MM.1S (cell line): Measurements from ENCODE around the gene DUSP1.

Experiments used
- DNase-seq: peaks from one replicate; pipeline ENCODE4 v3.0.0-alpha.2; 2015
- H2AFZ ChIP-seq: fragments of 300-600 bp; sonication (generic); 2 replicates; pipeline ENCODE4 v1.6.0; 2016; ENCODE audit warnings: antibody characterized with exemption, low read length
- H3F3A ChIP-seq: fragments of 300-600 bp; sonication (generic); 2 replicates; pipeline ENCODE4 v1.6.1; 2016; ENCODE audit warnings: mild to moderate bottlenecking, antibody characterized with exemption, low read length, moderate library complexity, mixed read lengths; ENCODE audit not compliant: insufficient read depth
- H3K27ac ChIP-seq: fragments of 300-600 bp; sonication (generic); 2 replicates; pipeline ENCODE4 v1.5.1; 2016; ENCODE audit warnings: mild to moderate bottlenecking, low read length
- H3K27me3 ChIP-seq: fragments of 300-600 bp; sonication (generic); replicated peaks from 2 replicates; pipeline ENCODE4 v1.6.0; 2016; ENCODE audit warnings: low read length; ENCODE audit not compliant: insufficient read depth
- H3K36me3 ChIP-seq: fragments of 300-600 bp; sonication (generic); replicated peaks from 2 replicates; pipeline ENCODE4 v1.6.1; 2016; ENCODE audit warnings: mild to moderate bottlenecking, low read length, mixed read lengths; ENCODE audit not compliant: insufficient read depth
- H3K4me1 ChIP-seq: fragments of 300-600 bp; sonication (generic); 2 replicates; pipeline ENCODE4 v1.6.1; 2016; ENCODE audit warnings: low read length, mixed read lengths
- H3K4me2 ChIP-seq: fragments of 300-600 bp; sonication (generic); 2 replicates; pipeline ENCODE4 v1.6.0; 2016; ENCODE audit warnings: low read depth, low read length
- H3K4me3 ChIP-seq: fragments of 300-600 bp; sonication (generic); 2 replicates; pipeline ENCODE4 v1.5.1; 2016; ENCODE audit warnings: low read length, mixed read lengths
- H3K79me2 ChIP-seq: fragments of 300-600 bp; sonication (generic); 2 replicates; pipeline ENCODE4 v1.6.1; 2016; ENCODE audit warnings: mixed run types, low read length, mixed read lengths
- H3K9ac ChIP-seq: fragments of 300-600 bp; sonication (generic); 2 replicates; pipeline ENCODE4 v1.6.1; 2016; ENCODE audit warnings: low read length, mixed read lengths
- H3K9me2 ChIP-seq: fragments of 300-600 bp; sonication (generic); replicated peaks from 2 replicates; pipeline ENCODE4 v1.6.1; 2016; ENCODE audit warnings: mild to moderate bottlenecking, low read length, mixed read lengths; ENCODE audit not compliant: insufficient read depth
- H3K9me3 ChIP-seq: fragments of 300-600 bp; sonication (generic); replicated peaks from 2 replicates; pipeline ENCODE4 v1.6.1; 2016; ENCODE audit warnings: mild to moderate bottlenecking, low read length, mixed read lengths; ENCODE audit not compliant: insufficient read depth
- H4K20me1 ChIP-seq: fragments of 300-600 bp; sonication (generic); 2 replicates; pipeline ENCODE4 v1.6.1; 2016; ENCODE audit warnings: mild to moderate bottlenecking, low read length, moderate library complexity, mixed read lengths; ENCODE audit not compliant: insufficient read depth
- EZH2 ChIP-seq: fragments of 300-600 bp; sonication (generic); optimal IDR thresholded peaks from 2 replicates; pipeline ENCODE3; 2017; ENCODE audit warnings: low read depth, mild to moderate bottlenecking, antibody characterized with exemption, low read length, mixed read lengths
- EZH2phosphoT487 ChIP-seq: fragments of 300-600 bp; sonication (generic); IDR thresholded peaks from 2 replicates; pipeline ENCODE4 v1.6.1; 2018; ENCODE audit warnings: antibody characterized with exemption, low read length
- TF ChIP-seq, protein P1 (sequence below): fragments of 300-600 bp; sonication (generic); IDR thresholded peaks from 2 replicates; pipeline ENCODE4 v1.5.1; 2016; ENCODE audit warnings: antibody characterized with exemption, low read length, mixed read lengths

The DUSP1 gene

DNA sequence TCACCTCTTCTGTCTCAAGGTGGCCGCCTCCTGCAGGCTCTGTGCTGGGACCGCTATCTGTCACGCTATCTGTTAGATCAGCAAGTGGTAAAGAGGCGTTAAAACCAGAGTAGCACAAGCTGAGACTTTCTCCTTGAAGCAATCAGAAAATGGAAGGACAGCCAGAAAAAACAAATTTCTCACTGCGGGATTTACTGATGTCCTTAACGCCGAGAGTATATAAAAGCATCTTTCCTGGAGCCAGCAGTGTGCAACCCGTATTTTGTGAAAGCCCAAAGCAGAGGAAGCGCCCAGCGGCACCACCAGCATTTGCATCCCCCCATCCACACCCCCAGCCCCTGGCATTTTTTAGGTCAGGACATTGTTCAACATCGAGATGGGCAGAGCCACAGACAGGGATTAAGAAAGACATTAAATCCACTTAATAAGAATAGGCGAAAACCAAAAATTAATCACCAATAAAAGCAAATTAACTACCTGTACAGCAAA, 48.6 kb downstream of the DUSP1 start:
- H3F3A ChIP-seq = no peaks in the 10 kb centered on the region
- H3K9me3 ChIP-seq = no peaks in the 10 kb centered on the region
- no peak for TF ChIP-seq EZH2phosphoT487
- TF ChIP-seq EZH2 = no peak
- TF ChIP-seq, protein P1, sequence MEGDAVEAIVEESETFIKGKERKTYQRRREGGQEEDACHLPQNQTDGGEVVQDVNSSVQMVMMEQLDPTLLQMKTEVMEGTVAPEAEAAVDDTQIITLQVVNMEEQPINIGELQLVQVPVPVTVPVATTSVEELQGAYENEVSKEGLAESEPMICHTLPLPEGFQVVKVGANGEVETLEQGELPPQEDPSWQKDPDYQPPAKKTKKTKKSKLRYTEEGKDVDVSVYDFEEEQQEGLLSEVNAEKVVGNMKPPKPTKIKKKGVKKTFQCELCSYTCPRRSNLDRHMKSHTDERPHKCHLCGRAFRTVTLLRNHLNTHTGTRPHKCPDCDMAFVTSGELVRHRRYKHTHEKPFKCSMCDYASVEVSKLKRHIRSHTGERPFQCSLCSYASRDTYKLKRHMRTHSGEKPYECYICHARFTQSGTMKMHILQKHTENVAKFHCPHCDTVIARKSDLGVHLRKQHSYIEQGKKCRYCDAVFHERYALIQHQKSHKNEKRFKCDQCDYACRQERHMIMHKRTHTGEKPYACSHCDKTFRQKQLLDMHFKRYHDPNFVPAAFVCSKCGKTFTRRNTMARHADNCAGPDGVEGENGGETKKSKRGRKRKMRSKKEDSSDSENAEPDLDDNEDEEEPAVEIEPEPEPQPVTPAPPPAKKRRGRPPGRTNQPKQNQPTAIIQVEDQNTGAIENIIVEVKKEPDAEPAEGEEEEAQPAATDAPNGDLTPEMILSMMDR = no peak
- H3K4me2 ChIP-seq = no peak overlapping the region
- H3K36me3 ChIP-seq = no peaks in the 10 kb centered on the region
- no peaks in the 10 kb centered on the region for H3K27me3 ChIP-seq
- no peaks in the 10 kb centered on the region for H3K4me1 ChIP-seq
- H3K79me2 ChIP-seq = no peaks in the 10 kb centered on the region
- no peak overlapping the region for H2AFZ ChIP-seq
- H3K4me3 ChIP-seq = no peak overlapping the region
- H3K9ac ChIP-seq = no peak overlapping the region
- DNase-seq = no peak
- no peaks in the 10 kb centered on the region for H4K20me1 ChIP-seq
- H3K9me2 ChIP-seq = no peaks in the 10 kb centered on the region
- H3K27ac ChIP-seq = no peak overlapping the region

DNA sequence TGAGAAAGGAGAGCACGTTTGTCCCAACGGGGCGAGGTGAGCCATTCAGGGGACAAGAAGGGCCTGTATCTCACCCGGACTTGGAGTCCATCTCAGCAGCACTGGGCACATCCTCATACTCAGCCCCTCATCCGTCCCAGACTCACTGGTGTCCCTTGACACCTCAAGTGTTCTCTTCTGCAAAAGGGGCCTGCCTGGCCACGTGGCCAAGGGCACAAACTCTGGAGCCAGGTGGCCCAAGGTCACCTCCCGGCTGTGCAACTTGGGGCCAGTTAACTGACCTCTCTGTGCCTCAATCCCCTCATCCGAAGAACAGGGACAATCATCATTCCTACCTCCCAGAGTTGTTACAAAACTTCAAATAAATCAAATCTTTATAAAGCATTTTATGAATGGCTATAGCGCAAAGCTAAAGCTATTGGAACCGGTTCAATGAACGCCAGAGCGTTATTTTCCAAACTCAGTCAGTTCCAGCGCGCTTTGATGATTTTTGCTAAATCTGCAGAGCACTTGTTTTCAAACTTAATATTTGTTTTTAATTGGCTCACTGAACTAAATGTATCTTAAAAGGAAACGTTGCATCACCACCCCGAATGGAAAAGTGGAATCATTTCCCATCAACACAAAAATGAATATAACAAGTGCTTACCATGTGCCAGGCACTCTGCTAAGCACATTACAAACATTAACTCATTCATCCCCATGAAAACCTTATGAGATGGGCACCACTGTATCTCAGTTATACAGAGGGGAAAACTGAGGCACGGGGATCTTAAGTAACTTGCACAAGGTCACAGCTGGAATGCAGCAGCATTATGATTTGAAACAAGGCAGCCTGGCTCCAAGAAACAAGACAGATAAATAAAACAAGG, 49.3 kb downstream of the DUSP1 start:
- H3K36me3 ChIP-seq = no peaks in the 10 kb centered on the region
- no peaks in the 10 kb centered on the region for H4K20me1 ChIP-seq
- no peaks in the 10 kb centered on the region for H3F3A ChIP-seq
- TF ChIP-seq, protein P1 = no peak
- TF ChIP-seq EZH2phosphoT487 (no peak), EZH2 (no peak)
- no peak overlapping the region for H3K9ac ChIP-seq
- H3K27me3 ChIP-seq = no peaks in the 10 kb centered on the region
- H3K79me2 ChIP-seq = no peaks in the 10 kb centered on the region
- no peak for DNase-seq
- H3K9me3 ChIP-seq = no peaks in the 10 kb centered on the region
- no peaks in the 10 kb centered on the region for H3K9me2 ChIP-seq
- no peak overlapping the region for H3K27ac ChIP-seq
- H3K4me1 ChIP-seq = no peaks in the 10 kb centered on the region
- no peak overlapping the region for H3K4me2 ChIP-seq
- no peak overlapping the region for H2AFZ ChIP-seq
- H3K4me3 ChIP-seq = no peak overlapping the region

GRCh38 chr5:172720655-172721054, 50.3 kb downstream of the DUSP1 start:
- H3K4me2 ChIP-seq = no peak overlapping the region
- TF ChIP-seq EZH2 (no peak), EZH2phosphoT487 (no peak)
- TF ChIP-seq, protein P1 = no peak
- H3K36me3 ChIP-seq = no peaks in the 10 kb centered on the region
- H3K27me3 ChIP-seq = no peaks in the 10 kb centered on the region
- H3K4me3 ChIP-seq = no peak overlapping the region
- no peak overlapping the region for H3K27ac ChIP-seq
- no peaks in the 10 kb centered on the region for H3K79me2 ChIP-seq
- H2AFZ ChIP-seq = no peak overlapping the region
- H3K9me2 ChIP-seq = no peaks in the 10 kb centered on the region
- no peaks in the 10 kb centered on the region for H3K9me3 ChIP-seq
- no peak overlapping the region for H3K9ac ChIP-seq
- H4K20me1 ChIP-seq = no peaks in the 10 kb centered on the region
- H3F3A ChIP-seq = no peaks in the 10 kb centered on the region
- DNase-seq = no peak
- H3K4me1 ChIP-seq = no peaks in the 10 kb centered on the region
